Measurements from ENCODE around the gene TENT4A. TPM values are rescaled to one million over a fixed set of nuclear protein-coding genes. Genes with fewer than 3 reads are reported as not detected.

Gene TENT4A
- total and polyA plus RNA-seq, 7 experiments from 2014 or later = 1.6 to 61.4 (median 50.7) TPM

GRCh38 chr5:6714226-6715041 is 1.2 kb downstream of the TENT4A start:
- H3K4me1 Mint-ChIP-seq = peaks cover 43 to 60% (median 50%) of the 10 kb centered on the region in 7 donors
- peak in 8 of 9 donors; percentile 12 to 42 (median 29) for DNase-seq
- H3K36me3 Mint-ChIP-seq = peaks cover 0 to 11% (median 7%) of the 10 kb centered on the region in 5 donors
- ATAC-seq = no peak
- peak overlapping the region; percentile 56 for H3K27ac ChIP-seq (ENCODE audit: low read depth, low read length)
- intact Hi-C loops (cut with micrococcal nuclease) = loop anchor here in 1 of 2 donors (2.0 to 10.0 kb wide), 3 partner anchors 14 to 1220 kb away; no protein-coding TSS in a partner anchor
- H3K4me3 ChIP-seq (ENCODE audit: low read length) = peak overlapping the region; percentile 64
- no peaks in the 10 kb centered on the region for H3K9me3 ChIP-seq (ENCODE audit: control insufficient read depth in 2 of 3, low read length in 3 of 3)
- H3K36me3 ChIP-seq (ENCODE audit: control insufficient read depth in 2 of 3, insufficient read depth in 3 of 3, low read length in 3 of 3) = peaks cover 0 to 5% (median 0%) of the 10 kb centered on the region in 3 experiments
- CTCF ChIA-PET = no interaction called here
- H3K4me1 ChIP-seq (ENCODE audit: control insufficient read depth in 2 of 2, insufficient read depth in 2 of 2, low read length in 2 of 2) = peaks cover 25 to 38% of the 10 kb centered on the region in 2 donors
- peak overlapping the region; percentile 80 to 96 (median 90) for H3K27ac Mint-ChIP-seq
- H3K27me3 ChIP-seq (ENCODE audit: control insufficient read depth in 2 of 2, insufficient read depth in 2 of 2, low read length in 2 of 2) = no peaks in the 10 kb centered on the region
- POLR2A ChIA-PET = no interaction called here
- peaks cover 0 to 1% (median 0%) of the 10 kb centered on the region in 11 donors for H3K9me3 Mint-ChIP-seq
- peak overlapping the region; percentile 87 to 97 (median 92) for H3K4me3 Mint-ChIP-seq
- H3K27me3 Mint-ChIP-seq = peaks cover 0 to 4% (median 0%) of the 10 kb centered on the region in 5 donors

- CTCF ChIA-PET = interaction anchor here (1.0 kb wide), 1 partner anchor 30 kb away, joined by 6 read pairs; no protein-coding TSS in a partner anchor
- Mint-ChIP-seq H3K4me3 (peak overlapping the region; percentile 87 to 97 (median 92)), H3K27ac (peak overlapping the region; percentile 64 to 96 (median 90)), H3K36me3 (peaks cover 0 to 11% (median 7%) of the 10 kb centered on the region in 5 donors), H3K4me1 (peaks cover 50 to 68% (median 59%) of the 10 kb centered on the region in 7 donors), H3K27me3 (peaks cover 0 to 2% (median 0%) of the 10 kb centered on the region in 5 donors), H3K9me3 (peaks cover 0 to 3% (median 0%) of the 10 kb centered on the region in 11 donors)
- POLR2A ChIA-PET = interaction anchor here (0.6 to 1.5 kb wide), 5 partner anchors 15 to 1293 kb away, joined by 3 to 7 read pairs (median 4); partner anchors contain the start of genes NSUN2 and SRD5A1
- H3K4me3 ChIP-seq (ENCODE audit: low read length) = peak overlapping the region; percentile 64
- no peak for DNase-seq
- intact Hi-C loops (cut with micrococcal nuclease) = loop anchor here in 1 of 2 donors (2.0 to 10.0 kb wide), 2 partner anchors 14 to 1220 kb away; no protein-coding TSS in a partner anchor
- no peak for ATAC-seq
- peaks cover 0 to 5% (median 0%) of the 10 kb centered on the region in 3 experiments for H3K36me3 ChIP-seq (ENCODE audit: control insufficient read depth in 2 of 3, insufficient read depth in 3 of 3, low read length in 3 of 3)
- H3K4me1 ChIP-seq (ENCODE audit: control insufficient read depth in 2 of 2, insufficient read depth in 2 of 2, low read length in 2 of 2) = peaks cover 25 to 40% of the 10 kb centered on the region in 2 donors
- no peaks in the 10 kb centered on the region for H3K9me3 ChIP-seq (ENCODE audit: control insufficient read depth in 2 of 3, low read length in 3 of 3)
- H3K27me3 ChIP-seq (ENCODE audit: control insufficient read depth in 2 of 2, insufficient read depth in 2 of 2, low read length in 2 of 2) = no peaks in the 10 kb centered on the region
- H3K27ac ChIP-seq (ENCODE audit: low read depth, low read length) = peak overlapping the region; percentile 56
Observed at GRCh38 chr5:6715271-6715670, 2.0 kb downstream of the TENT4A start.

- no peaks in the 10 kb centered on the region for H3K9me3 ChIP-seq (ENCODE audit: control insufficient read depth in 2 of 3, low read length in 3 of 3)
- ChIA-PET POLR2A (interaction anchor here (0.6 to 1.5 kb wide), 5 partner anchors 14 to 1294 kb away, joined by 3 to 7 read pairs (median 4); partner anchors contain the start of genes NSUN2 and SRD5A1), CTCF (interaction anchor here (0.6 to 1.0 kb wide), 2 partner anchors 29 to 83 kb away, joined by 3 to 6 read pairs; partner anchors contain the start of genes NSUN2 and SRD5A1)
- ATAC-seq = no peak
- peak overlapping the region; percentile 64 for H3K4me3 ChIP-seq (ENCODE audit: low read length)
- H3K4me3 Mint-ChIP-seq = peak overlapping the region; percentile 87 to 97 (median 92)
- H3K36me3 Mint-ChIP-seq = peaks cover 0 to 11% (median 7%) of the 10 kb centered on the region in 5 donors
- H3K27ac ChIP-seq (ENCODE audit: low read depth, low read length) = peak overlapping the region; percentile 56
- intact Hi-C loops (cut with micrococcal nuclease) = loop anchor here (1.0 to 10.0 kb wide), 3 partner anchors 13 to 1221 kb away; no protein-coding TSS in a partner anchor
- H3K27me3 ChIP-seq (ENCODE audit: control insufficient read depth in 2 of 2, insufficient read depth in 2 of 2, low read length in 2 of 2) = no peaks in the 10 kb centered on the region
- no peaks in the 10 kb centered on the region for H3K27me3 Mint-ChIP-seq
- DNase-seq = peak in 7 of 9 donors; percentile 33 to 61 (median 54)
- peaks cover 55 to 67% (median 66%) of the 10 kb centered on the region in 7 donors for H3K4me1 Mint-ChIP-seq
- H3K4me1 ChIP-seq (ENCODE audit: control insufficient read depth in 2 of 2, insufficient read depth in 2 of 2, low read length in 2 of 2) = peaks cover 26 to 43% of the 10 kb centered on the region in 2 donors
- peak overlapping the region; percentile 64 to 93 (median 90) for H3K27ac Mint-ChIP-seq
- peaks cover 0 to 4% (median 0%) of the 10 kb centered on the region in 11 donors for H3K9me3 Mint-ChIP-seq
- peaks cover 0 to 5% (median 0%) of the 10 kb centered on the region in 3 experiments for H3K36me3 ChIP-seq (ENCODE audit: control insufficient read depth in 2 of 3, insufficient read depth in 3 of 3, low read length in 3 of 3)
Observed at GRCh38 chr5:6715758-6716628, 2.8 kb downstream of the TENT4A start.

GRCh38 chr5:6716629-6717149 is 3.5 kb downstream of the TENT4A start:
- POLR2A ChIA-PET = interaction anchor here (1.0 to 1.8 kb wide), 4 partner anchors 12 to 338 kb away, joined by 3 to 7 read pairs (median 4); partner anchors contain the start of genes MED10, NSUN2 and SRD5A1
- DNase-seq (no peak), ATAC-seq (no peak)
- Mint-ChIP-seq H3K36me3 (peaks cover 0 to 10% (median 7%) of the 10 kb centered on the region in 5 donors), H3K4me1 (peaks cover 58 to 73% (median 70%) of the 10 kb centered on the region in 7 donors), H3K27ac (peak overlapping the region; percentile 64 to 93 (median 90)), H3K9me3 (peaks cover 0 to 3% (median 0%) of the 10 kb centered on the region in 11 donors), H3K4me3 (peak overlapping the region; percentile 87 to 97 (median 92)), H3K27me3 (no peaks in the 10 kb centered on the region)
- Histone ChIP-seq H3K4me3 (ENCODE audit: low read length) (peak overlapping the region; percentile 64), H3K27ac (ENCODE audit: low read depth, low read length) (no peak overlapping the region), H3K27me3 (ENCODE audit: control insufficient read depth in 2 of 2, insufficient read depth in 2 of 2, low read length in 2 of 2) (no peaks in the 10 kb centered on the region), H3K36me3 (ENCODE audit: control insufficient read depth in 2 of 3, insufficient read depth in 3 of 3, low read length in 3 of 3) (peaks cover 0 to 5% (median 0%) of the 10 kb centered on the region in 3 experiments), H3K4me1 (ENCODE audit: control insufficient read depth in 2 of 2, insufficient read depth in 2 of 2, low read length in 2 of 2) (peaks cover 33 to 47% of the 10 kb centered on the region in 2 donors), H3K9me3 (ENCODE audit: control insufficient read depth in 2 of 3, low read length in 3 of 3) (no peaks in the 10 kb centered on the region)
- intact Hi-C loops (cut with micrococcal nuclease) = loop anchor here (1.0 to 10.0 kb wide), 2 partner anchors 13 to 1222 kb away; no protein-coding TSS in a partner anchor
- CTCF ChIA-PET = interaction anchor here (0.6 to 2.0 kb wide), 3 partner anchors 13 to 84 kb away, joined by 3 to 7 read pairs (median 5); partner anchors contain the start of genes NSUN2 and SRD5A1

- Histone ChIP-seq H3K27me3 (ENCODE audit: control insufficient read depth in 2 of 2, insufficient read depth in 2 of 2, low read length in 2 of 2) (no peaks in the 10 kb centered on the region), H3K9me3 (ENCODE audit: control insufficient read depth in 2 of 3, low read length in 3 of 3) (no peaks in the 10 kb centered on the region), H3K27ac (ENCODE audit: low read depth, low read length) (no peak overlapping the region), H3K4me3 (ENCODE audit: low read length) (no peak overlapping the region), H3K4me1 (ENCODE audit: control insufficient read depth in 2 of 2, insufficient read depth in 2 of 2, low read length in 2 of 2) (peaks cover 38 to 47% of the 10 kb centered on the region in 2 donors), H3K36me3 (ENCODE audit: control insufficient read depth in 2 of 3, insufficient read depth in 3 of 3, low read length in 3 of 3) (peaks cover 0 to 5% (median 0%) of the 10 kb centered on the region in 3 experiments)
- Mint-ChIP-seq H3K9me3 (peaks cover 0 to 3% (median 0%) of the 10 kb centered on the region in 11 donors), H3K4me1 (peaks cover 60 to 73% (median 70%) of the 10 kb centered on the region in 7 donors), H3K4me3 (peak overlapping the region; percentile 21 to 97 (median 55)), H3K27me3 (no peaks in the 10 kb centered on the region), H3K36me3 (peaks cover 0 to 10% (median 7%) of the 10 kb centered on the region in 5 donors), H3K27ac (peak overlapping the region in 3 of 9 donors; percentile 38 to 90 (median 47))
- ChIA-PET POLR2A (interaction anchor here (0.6 to 1.8 kb wide), 3 partner anchors 12 to 339 kb away, joined by 3 to 4 read pairs (median 4); partner anchors contain the start of gene MED10), CTCF (interaction anchor here (1.2 to 2.0 kb wide), 2 partner anchors 13 to 28 kb away, joined by 5 to 7 read pairs; no protein-coding TSS in a partner anchor)
- no peak for DNase-seq
- ATAC-seq = no peak
- intact Hi-C loops (cut with micrococcal nuclease) = loop anchor here in 1 of 2 donors (10.0 kb wide), 1 partner anchor 1222 kb away; no protein-coding TSS in a partner anchor
Observed at GRCh38 chr5:6717247-6717646, 4.0 kb downstream of the TENT4A start.
